GM19372 (cell line): ENCODE data around the gene VSTM5.

Source experiments
- ATAC-seq: cut with Tn5 transposase; IDR thresholded peaks from one replicate; pipeline ENCODE4 v1.9.1; 2021; ENCODE audit warnings: mild to moderate bottlenecking, low read depth, moderate library complexity; ENCODE audit not compliant: unreplicated experiment

The VSTM5 gene

DNA sequence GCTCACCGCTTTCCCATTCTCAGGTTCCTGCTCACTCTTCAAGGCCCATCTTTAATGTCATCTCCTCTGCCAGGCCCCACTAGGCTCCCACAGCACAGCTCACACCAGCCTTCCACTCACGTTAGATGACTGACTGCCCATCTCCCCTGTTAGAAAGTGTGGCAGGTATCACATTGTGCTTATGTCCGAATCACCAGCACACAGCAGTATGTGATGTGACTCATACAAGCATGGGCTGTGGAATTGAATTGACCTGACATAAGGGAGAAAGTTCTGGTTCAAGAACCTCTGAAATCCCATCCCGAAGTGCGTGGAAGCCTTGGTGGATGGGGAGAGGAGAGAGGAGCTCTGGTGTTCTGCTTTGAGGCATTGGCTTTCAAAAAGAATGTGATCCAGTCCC lies 6.5 kb downstream of the VSTM5 start:
- no peak for ATAC-seq

DNA sequence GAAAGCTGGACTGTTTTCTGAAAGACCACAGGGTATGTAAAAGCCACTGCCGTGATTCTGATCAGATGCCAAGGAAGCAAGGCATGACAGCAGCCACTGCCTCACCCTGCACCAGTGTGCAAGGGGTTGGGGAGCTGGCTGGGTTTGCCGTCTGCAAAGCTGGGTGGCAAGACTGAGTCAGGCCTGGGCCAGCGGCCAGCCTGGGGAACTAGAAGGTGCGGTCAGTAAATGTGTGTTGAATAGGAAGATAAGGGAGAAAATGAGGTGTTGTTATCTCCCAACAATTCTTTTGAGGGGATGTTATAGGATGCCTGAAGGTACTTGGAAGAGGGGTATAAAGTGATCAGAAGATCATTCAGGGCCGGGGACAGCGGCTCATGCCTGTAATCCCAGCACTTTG lies 8.0 kb downstream of the VSTM5 start:
- no peak for ATAC-seq

DNA sequence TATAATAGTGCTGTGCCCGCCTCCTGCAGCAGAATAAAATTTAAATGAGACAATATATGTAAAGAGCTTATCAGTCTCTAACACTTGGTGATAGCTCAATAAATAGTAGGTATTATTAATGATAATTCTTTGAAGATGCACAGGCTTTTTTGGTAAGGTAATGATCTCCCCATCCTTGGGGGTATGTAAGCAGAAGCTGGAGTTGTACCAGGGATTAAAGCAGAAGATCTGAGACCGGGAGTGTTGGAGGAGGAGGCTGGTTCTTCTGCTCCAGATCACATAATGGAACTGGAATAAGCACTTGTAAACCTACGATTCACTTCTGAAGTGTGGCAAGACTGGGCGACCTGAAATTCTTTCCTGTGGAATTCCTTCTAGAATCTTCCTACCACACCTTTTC lies 8.4 kb downstream of the VSTM5 start:
- no peak for ATAC-seq

GRCh38 chr11:93841446-93841845 lies 9.0 kb downstream of the VSTM5 start:
- ATAC-seq = no peak

DNA sequence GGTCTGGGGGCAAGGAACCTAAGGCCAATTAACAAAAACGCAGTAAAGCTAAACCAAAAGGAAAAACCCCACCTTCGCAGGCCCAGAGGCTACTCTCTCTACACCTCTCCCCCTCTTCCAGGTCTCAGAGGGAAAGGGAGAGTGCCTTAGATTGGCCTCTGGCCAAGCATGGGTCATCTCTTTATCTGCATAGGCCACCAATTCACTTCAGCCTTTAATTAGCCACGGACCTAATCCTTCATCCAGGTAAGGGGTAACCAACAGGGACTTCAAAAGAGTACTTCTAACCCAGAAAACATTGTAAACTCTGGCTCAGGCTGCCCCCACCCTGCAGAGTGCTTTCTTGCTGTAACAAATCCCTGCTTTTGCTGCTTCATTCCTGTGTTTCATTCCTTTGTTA lies 9.4 kb downstream of the VSTM5 start:
- no peak for ATAC-seq

- ATAC-seq = no peak
Measured at GRCh38 chr11:93840180-93840579, 10.2 kb downstream of the VSTM5 start.

- ATAC-seq = no peak
Measured at GRCh38 chr11:93838967-93839366, 11.5 kb downstream of the VSTM5 start.

GRCh38 chr11:93832780-93833179 lies 17.6 kb downstream of the VSTM5 start:
- ATAC-seq = no peak

GRCh38 chr11:93831343-93832127 lies 18.9 kb downstream of the VSTM5 start:
- no peak for ATAC-seq

DNA sequence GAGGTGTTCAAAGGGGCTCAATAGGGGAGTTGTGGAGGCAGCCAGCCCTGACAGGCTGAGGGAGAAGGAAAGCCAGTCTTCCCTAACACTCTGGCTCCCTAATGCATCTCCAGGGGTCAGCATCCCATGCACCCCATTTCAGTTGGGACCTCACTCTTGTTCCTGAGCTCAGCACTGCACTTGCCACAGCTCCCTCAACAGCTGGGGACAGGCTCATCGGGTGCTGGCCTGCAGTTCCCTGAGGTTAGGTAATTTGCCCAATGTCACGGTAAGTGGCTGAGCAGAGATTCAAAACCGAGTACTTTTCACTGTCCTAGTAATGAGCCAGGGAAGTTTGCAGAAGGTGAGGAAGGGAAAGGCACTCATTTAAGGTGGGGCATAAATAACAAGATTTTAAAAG lies 20.8 kb downstream of the VSTM5 start:
- ATAC-seq = no peak

- no peak for ATAC-seq
Measured at GRCh38 chr11:93827363-93827762, 23.1 kb downstream of the VSTM5 start.

DNA sequence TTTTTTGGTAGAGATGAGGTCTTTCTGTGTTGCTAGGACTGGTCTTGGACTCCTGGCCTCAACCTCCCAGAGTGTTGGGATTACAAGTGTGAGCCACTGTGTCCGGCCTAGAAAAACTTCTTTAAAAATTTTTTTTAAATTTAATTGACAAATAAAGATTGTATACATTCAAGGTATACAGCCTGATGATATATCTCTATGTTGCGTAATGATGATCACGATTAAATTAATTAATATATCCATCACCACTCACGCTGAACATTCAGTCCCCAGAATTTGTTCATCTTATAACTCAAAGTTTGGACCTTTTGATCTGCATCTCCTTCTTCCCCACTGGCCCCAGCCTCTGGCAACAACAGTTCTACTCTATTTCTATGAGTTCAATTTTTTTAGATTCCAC lies 27.2 kb downstream of the VSTM5 start:
- ATAC-seq = no peak

DNA sequence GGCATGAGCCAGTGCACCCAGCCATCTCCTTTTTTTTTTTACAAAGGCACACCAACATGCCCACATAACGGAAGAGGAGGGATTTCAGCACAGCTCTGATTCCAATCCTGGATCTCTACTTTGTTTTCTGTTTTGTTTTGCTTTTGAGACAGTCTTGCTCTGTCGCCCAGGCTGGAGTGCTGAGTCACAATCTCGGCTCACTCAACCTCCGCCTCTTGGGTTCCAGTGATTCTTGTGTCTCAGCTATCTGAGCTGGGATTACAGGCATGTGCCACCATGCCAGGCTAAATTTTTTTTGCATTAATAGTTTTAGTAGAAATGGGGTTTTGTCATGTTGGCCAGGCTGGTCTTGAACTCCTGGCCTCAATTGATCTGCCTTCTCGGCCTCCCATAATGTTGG lies 28.1 kb downstream of the VSTM5 start:
- ATAC-seq = no peak

DNA sequence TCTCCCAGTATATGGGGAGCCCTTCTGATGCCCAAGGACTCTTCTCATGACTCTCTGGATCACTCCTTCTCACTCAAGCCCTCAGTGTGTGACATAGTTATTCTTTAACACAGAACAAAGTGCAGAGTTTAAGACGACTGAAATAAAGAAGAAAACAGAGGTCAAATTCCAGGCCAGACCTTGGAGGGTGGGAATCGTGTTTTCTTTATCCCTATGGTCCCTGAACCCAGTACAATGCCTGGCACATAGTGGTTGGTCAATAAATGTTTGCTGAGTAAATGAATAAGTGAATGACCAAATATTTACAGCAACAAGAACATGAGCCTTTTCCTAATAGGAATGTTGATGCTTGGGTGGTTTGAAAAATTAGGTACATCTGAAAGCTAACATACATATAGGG lies 28.8 kb downstream of the VSTM5 start:
- ATAC-seq = no peak

DNA sequence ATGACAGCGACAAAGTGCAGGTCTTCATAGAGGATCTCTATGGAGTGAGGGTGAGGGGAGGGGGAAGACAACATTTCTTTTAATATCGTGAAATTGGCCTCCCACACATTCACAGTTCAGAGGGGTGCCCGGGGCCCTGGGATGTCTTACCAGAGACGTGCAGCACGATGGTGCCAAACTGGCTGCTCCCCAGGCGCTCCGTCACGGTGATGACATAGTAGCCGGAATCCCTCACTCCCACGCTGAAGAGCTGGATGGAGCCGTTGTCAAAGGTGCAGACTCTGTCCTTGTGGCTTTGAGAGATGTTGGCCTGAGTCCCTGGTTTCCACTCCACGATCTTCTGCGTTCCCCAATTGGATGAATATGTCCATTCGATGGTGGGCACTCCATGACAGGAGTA lies 29.6 kb downstream of the VSTM5 start:
- no peak for ATAC-seq

DNA sequence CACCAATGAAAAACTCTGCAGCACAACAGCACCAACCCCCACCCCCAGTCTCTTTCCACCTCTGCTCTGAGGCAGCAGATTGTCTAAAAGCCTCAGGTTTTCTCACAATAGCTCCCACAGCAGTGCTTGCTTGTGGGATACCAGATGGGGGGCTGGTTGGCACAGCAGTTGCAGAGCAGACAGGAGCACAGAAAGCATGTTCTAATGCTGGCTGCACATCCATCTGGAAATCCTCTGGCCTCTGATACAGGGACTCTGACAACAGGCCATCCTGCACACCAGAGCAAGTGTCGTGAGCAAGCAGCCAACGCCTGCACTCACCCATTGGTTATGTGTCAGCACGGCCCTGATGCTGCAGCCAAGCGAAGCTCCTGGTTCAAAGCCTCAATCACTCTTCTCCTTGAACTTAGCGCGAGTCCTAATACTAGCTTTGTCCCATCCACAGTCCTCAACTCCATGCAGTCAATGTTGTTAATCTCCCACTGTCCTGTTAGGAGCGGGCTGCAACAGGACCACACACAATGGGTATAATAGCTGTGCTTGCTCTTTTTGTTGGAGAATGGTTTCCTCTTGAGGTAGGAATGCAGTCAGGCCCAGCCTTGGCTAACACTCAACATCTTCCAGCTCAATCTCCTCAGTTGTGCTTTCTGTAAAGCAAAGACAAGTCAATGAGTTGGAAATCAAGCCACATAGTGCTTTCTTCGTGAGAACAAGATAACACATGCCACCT lies 30.3 kb downstream of the VSTM5 start:
- no peak for ATAC-seq

GRCh38 chr11:93817426-93818348 lies 32.7 kb downstream of the VSTM5 start:
- no peak for ATAC-seq

DNA sequence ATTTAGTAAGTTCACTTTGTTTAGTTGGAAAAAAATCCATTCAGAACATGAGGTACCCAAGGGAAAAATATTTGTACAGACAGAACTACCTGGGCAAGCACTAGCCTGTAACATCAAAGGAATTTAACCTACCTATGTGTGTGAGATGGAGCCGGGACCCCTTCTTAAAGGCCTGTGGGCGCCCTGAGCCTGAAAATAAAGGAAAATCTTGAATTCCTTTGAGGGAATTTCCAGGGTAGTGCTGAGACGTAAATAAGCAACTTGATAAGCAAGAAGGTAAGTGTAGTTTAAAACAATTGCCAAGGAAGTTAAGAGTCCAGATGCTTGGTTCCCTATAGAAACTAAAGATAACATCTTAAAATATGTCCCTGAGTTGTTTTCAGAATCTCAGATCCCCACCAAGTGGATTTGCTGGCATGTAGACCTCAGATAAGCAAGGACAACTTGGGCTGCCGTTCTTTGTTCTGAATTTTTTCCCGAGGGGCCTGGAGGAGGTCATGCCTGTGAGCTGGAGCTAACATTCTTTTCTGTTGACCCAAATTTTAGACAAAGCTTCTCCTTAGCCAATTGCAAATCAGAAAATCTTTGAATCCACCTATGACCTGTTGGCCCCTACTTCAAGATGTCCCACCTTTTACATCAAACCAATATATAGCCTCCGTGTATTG lies 35.3 kb downstream of the VSTM5 start:
- ATAC-seq = no peak

- ATAC-seq = no peak
Measured at GRCh38 chr11:93813974-93814373, 36.4 kb downstream of the VSTM5 start.

DNA sequence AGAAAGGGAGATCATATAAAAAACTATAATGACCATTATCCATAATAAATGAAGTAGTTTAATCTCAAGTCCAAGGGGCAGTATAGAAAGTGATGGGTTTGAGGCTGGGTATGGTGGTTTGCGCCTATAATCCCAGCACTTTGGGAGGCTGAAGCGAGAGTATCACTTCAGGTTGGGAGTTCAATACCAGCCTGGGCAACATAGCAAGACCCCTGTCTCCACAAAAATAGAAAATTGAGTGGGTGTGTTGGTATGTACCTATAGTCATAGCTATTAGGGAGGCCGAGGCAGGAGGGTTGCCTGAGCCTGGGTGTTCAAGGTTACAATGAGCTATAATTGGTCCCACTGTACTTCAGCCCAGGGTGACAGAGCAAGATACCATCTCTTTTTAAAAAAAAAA lies 42.4 kb downstream of the VSTM5 start:
- ATAC-seq = no peak

- no peak for ATAC-seq
Measured at GRCh38 chr11:93804879-93805278, 45.5 kb downstream of the VSTM5 start.
